ENCODE data around the gene GNG12. TPM values are rescaled to one million over a fixed set of nuclear protein-coding genes. Genes with fewer than 3 reads are reported as not detected.

Gene GNG12
- total RNA-seq, 6 experiments from 2014 or later, result 172 to 229 (median 198) TPM

DNA sequence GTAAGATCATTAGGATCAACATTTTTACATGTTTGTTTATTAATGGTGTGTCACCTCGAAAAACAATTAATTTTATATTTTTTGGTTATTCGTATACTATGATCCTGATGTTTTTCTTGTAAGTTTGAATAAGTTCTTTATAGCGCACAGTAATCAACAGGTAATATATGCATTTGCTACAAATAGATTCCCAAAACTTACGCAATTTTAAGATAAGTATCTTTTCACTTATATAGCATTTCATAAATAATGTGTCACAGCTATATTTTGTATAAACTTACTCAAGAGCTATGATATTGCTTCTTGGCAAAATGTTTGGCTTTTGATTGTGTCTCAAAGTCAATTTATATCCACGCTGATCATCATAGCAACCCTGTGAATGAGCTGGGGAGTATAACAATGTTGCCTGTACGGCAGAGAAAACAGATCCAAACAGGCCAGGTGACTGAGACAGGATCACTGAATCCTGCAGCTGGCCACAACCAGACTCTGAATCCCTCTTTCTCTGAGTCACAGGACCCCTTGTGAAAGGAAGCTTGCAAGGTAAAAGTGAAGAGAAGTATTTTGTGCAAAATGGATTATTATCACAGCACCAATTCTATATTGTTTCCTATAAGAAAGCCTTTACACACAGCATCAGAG is 48.6 kb downstream of the GNG12 start:
- peaks cover 9% of the 10 kb centered on the region for H3K36me3 Mint-ChIP-seq (ENCODE audit: low read depth)
- DNase-seq, result no peak
- H3K27me3 Mint-ChIP-seq (ENCODE audit: insufficient read depth), result no peaks in the 10 kb centered on the region
- no peaks in the 10 kb centered on the region for H3K9me3 Mint-ChIP-seq
- TF ChIP-seq, protein P1, sequence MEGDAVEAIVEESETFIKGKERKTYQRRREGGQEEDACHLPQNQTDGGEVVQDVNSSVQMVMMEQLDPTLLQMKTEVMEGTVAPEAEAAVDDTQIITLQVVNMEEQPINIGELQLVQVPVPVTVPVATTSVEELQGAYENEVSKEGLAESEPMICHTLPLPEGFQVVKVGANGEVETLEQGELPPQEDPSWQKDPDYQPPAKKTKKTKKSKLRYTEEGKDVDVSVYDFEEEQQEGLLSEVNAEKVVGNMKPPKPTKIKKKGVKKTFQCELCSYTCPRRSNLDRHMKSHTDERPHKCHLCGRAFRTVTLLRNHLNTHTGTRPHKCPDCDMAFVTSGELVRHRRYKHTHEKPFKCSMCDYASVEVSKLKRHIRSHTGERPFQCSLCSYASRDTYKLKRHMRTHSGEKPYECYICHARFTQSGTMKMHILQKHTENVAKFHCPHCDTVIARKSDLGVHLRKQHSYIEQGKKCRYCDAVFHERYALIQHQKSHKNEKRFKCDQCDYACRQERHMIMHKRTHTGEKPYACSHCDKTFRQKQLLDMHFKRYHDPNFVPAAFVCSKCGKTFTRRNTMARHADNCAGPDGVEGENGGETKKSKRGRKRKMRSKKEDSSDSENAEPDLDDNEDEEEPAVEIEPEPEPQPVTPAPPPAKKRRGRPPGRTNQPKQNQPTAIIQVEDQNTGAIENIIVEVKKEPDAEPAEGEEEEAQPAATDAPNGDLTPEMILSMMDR (IDR thresholded peaks at IDR 0.05), result no peak
- 0 out of 2 replicates have a peak overlapping the region, but pooled peaks have one; percentile 43 for H3K27ac Mint-ChIP-seq
- peaks cover 59% of the 10 kb centered on the region for H3K4me1 Mint-ChIP-seq (ENCODE audit: low read depth)
- no peak overlapping the region for H3K4me3 Mint-ChIP-seq

DNA sequence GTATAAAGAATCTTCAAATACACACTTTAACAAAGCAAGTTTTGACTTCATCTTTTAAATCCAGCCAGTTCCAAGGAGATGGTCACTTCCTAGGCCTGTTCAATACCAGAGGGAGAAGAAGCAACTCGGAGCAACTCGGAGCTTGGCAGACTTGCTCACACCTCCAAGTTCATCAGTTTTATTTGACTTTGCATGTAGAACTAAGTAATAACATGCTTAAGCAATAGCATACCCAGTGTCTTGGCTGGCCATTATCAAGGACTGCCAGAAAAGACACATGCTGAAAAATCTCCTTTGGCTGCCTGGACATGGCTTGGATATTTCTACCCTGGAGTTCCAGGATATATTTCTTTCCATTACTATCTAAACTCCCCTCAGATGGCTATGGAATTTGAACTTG is 52.6 kb downstream of the GNG12 start:
- no peak for DNase-seq
- TF ChIP-seq, protein P1 (IDR thresholded peaks at IDR 0.05), result no peak
- Mint-ChIP-seq H3K9me3 (no peaks in the 10 kb centered on the region), H3K4me3 (no peak overlapping the region), H3K27me3 (ENCODE audit: insufficient read depth) (no peaks in the 10 kb centered on the region; the same call in 1 of the 2 replicates), H3K36me3 (ENCODE audit: low read depth) (peaks cover 25% of the 10 kb centered on the region), H3K27ac (no peak overlapping the region), H3K4me1 (ENCODE audit: low read depth) (peaks cover 41% of the 10 kb centered on the region)

DNA sequence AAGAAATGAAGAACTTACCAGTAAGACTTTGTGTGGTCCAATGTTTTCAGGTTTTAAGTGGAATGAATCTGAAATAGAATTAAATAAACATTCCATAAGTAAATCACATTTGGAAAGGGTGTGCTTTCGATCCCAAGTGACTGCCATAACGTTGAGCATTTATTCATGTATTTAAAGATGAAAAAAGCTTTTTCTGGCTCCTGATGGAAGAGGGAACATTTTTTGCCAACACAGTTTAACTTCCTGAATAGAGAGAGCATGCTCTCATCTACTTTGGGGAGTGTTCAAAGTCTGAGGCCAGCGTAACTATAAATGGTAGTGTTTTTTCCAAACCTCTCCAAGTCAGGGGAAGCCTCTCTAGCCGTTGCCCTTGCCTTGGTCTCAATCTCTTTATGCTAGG is 55.8 kb downstream of the GNG12 start:
- peak overlapping the region; percentile 7; the same call in 1 of the 2 replicates for H3K27ac Mint-ChIP-seq
- H3K4me3 Mint-ChIP-seq, result no peak overlapping the region

DNA sequence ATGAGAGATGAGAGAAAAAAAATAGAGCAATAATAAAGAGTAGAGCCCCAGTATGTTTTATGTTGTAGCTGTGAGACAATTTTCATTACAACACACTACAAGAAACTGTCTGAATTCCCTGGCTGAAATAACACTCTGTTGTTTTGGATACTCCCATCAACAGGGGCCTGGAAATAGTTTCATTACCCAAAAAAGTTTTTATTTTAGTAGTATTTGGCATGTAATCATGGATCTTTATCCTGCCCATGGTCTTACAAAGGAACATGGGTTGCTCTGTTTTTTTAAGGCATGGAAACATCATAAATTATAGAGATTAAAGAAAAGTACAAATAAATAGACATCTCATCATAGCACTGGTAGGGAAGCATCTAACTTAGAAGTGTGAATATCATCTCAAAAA is 56.3 kb downstream of the GNG12 start:
- Mint-ChIP-seq H3K4me1 (ENCODE audit: low read depth) (peaks cover 65% of the 10 kb centered on the region), H3K4me3 (no peak overlapping the region), H3K9me3 (no peaks in the 10 kb centered on the region), H3K36me3 (ENCODE audit: low read depth) (peaks cover 47% of the 10 kb centered on the region), H3K27me3 (ENCODE audit: insufficient read depth) (peaks cover 2% of the 10 kb centered on the region), H3K27ac (no peak overlapping the region)
- TF ChIP-seq, protein P1 (IDR thresholded peaks at IDR 0.05), result no peak
- no peak for DNase-seq

More for the DNA sequence above, 55.8 kb downstream of the GNG12 start:
- Mint-ChIP-seq H3K9me3 (no peaks in the 10 kb centered on the region), H3K36me3 (ENCODE audit: low read depth) (peaks cover 48% of the 10 kb centered on the region), H3K4me1 (ENCODE audit: low read depth) (peaks cover 61% of the 10 kb centered on the region), H3K27me3 (ENCODE audit: insufficient read depth) (peaks cover 2% of the 10 kb centered on the region)
- TF ChIP-seq, protein P1 (IDR thresholded peaks at IDR 0.05), result no peak
- DNase-seq, result no peak

DNA sequence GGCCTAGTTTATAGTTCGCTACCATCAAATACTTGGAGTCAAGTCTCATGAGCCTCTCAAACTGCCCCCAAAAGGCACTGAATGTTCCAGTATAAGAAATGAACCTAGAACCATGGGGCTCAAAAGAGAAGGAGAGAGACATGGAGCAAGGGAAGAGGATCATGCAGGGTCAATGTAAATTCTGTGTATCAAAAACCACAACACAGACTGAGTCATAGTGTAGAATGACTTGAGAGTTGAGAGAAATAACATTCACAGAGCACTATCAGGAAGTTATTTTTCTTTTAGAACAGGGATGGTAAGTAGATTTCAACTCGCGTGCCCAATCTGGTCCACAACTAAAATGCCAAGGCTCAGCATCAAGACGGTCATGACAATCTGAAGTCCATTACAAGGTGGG is 59.8 kb downstream of the GNG12 start:
- no peaks in the 10 kb centered on the region for H3K9me3 Mint-ChIP-seq
- TF ChIP-seq, protein P1 (IDR thresholded peaks at IDR 0.05), result no peak
- no peak for DNase-seq
- peaks cover 58% of the 10 kb centered on the region for H3K36me3 Mint-ChIP-seq (ENCODE audit: low read depth)
- peaks cover 90% of the 10 kb centered on the region for H3K4me1 Mint-ChIP-seq (ENCODE audit: low read depth)
- H3K27ac Mint-ChIP-seq, result peak overlapping the region; percentile 37
- H3K27me3 Mint-ChIP-seq (ENCODE audit: insufficient read depth), result peaks cover 4% of the 10 kb centered on the region
- no peak overlapping the region for H3K4me3 Mint-ChIP-seq
